Bone marrow (tissue), 2 donors: ENCODE measurements around the gene IGF1R.

Experiments used
- DNase-seq, 2 donors: peaks; one replicate each; lab custom pipeline; 2025; lab: John Stamatoyannopoulos, UW

Gene IGF1R

DNA sequence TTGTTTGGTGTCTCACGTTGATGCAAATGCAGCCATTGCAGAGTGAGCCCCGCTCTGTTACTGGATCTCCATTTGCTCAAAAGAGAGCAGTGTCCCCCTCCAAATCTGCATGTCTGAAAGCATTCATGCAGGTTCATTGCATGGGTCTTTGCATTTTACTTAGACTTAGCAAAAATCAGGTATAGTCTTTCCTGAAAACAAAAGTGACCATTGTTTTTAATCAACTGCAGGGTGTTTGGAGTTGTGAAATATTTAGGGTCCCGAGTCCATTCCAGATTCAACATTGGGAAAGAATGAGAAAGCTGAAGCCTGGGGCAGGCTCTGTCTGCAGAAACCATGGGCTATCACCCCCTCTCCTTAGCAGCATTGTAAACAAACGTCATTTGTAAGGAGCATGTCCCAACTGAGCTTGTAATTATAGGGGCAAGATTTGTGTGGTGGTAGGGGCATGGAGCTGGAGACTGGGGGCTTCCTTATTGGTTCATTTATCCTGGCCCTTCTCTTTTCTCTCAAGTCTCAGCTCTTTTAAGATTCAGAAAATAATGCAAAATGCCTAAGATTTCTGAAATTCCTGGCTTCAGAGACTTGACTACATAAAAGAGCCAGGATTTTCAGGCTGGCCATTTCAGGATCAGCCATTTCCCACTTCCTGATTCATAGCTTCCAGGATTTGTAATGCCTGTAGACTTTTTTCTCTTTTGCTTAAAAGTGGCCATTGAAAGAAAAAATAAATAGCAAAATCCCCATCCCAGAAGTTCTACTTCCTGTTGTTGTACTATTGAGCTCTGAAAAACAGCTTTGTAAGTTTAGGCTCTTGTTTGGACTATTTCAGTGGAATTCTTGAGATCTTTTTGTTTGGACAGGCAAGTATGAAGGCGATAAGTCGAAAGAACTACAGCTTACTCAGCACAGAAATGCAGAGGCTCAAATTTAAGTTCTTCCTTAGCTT lies 23.0 kb downstream of the IGF1R start:
- no peak for DNase-seq

DNA sequence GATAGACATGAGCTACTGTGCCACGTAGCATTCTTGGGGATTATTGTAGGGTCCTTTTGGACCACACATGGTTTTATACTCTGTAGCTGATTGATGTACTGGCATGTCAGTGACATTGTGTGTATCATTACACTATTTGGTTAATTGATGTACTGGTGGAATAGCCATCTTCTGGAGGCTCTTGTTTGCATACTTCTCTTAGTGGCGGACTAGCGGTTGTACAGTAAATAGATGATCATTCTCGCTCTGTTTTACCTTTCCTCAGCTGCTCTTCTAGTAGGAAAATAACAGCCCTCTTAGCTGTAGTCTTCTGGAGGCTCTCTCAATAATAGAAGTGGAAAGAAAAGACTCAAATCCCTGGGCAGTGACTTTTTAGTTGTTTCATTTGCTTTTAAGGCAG lies 24.8 kb downstream of the IGF1R start:
- no peak for DNase-seq

DNA sequence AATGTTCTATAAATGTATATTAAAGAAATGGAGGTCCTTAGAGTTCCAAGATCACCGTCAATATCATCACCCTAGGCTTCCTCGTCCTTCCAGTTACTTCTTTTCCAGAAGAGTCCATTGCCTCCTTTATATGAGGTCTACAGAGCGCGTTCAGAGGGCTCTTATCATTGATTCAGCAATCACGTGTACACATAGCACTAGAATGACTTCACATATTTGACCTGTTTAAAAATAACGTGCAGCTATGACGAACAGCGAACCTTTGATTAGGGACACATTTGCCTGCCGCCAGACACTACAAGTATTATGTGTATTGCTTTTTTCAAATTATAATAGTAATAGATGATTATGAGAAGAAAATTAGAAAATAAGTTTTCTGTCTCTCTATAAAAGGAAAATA lies 26.0 kb downstream of the IGF1R start:
- DNase-seq = no peak

DNA sequence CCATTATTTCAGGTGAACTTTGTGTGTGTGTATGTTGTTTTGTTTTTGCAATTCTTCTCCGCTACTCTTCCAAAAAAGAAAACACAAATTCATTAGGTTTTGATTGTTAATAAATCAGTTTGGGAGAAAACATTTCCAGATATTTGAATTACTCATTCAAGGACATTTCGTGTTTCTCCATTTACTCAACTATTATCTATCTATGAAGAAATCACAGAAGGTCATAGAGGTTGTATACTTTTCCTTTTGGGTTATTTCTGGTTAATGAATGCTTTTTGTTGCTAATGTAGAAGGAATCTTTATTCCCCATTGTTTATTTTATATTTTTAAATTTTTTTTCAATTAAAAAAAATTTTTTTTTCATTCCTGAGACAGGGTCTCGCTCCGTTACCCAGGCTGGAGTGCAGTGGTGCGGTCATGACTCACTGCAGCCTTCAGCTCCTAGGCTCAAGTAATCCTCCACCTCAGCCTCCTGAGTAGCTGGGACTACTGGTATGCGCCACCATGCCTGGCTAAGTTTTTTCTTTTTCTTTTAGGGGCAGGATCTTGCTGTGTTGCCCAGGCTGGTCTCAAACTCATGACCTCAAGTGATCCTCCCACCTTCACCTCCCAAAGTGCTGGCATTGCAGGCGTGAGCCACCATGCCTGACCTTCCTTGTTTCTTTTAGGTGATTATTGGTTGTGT lies 28.4 kb downstream of the IGF1R start:
- DNase-seq = no peak

DNA sequence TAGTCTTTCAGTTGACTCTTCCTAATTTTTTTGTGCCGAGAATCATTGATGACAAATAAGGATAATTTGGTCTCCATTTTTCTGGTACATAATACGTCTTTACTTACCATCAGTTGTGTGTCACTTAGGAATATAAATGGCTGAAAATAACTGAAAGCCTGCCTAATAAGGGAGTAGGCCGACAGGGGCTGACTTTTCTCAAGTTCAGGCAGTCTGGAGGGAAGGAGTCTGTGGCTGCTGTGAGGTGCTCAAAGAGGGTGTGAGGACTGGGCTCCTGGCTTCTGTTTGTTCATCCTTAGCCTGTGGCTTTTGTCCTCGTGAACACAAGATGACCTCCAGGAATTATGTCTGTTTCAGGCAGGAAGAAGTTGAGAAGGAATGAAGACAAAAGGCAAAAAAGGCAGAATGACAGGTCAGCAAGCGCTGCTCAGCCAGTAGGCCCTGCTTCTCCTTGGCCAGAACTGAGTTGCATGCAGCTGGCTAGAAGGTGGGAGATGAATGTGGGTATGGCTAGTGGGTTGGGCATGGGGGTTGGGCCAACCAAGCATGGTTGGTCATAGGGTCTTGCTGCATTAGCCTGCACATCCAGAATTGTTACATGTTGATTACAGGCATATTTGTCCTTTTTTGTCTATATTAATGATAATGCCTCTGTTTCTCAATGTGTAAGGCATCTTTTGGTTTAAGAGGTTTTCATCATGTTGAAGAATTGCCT lies 29.2 kb downstream of the IGF1R start:
- no peak for DNase-seq

DNA sequence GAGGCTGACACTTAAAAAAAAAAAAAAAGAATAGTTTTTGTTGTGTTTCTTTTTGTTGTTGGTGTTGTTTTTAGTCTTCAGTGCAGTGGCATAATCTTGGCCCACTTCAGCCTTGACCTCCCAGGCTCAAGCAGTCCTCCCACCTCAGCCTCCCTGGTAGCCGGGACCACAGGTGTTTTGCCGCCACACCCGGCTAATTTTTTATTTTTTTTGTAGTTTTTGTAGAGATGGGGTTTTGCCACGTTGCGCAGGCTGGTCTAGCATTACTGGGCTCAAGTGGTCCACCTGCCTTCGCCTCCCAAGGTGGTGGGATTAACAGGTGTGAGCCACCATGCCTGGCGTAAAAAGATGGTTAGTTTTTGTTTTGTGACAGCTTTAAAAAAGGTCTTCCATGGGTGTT lies 30.1 kb downstream of the IGF1R start:
- no peak for DNase-seq

DNA sequence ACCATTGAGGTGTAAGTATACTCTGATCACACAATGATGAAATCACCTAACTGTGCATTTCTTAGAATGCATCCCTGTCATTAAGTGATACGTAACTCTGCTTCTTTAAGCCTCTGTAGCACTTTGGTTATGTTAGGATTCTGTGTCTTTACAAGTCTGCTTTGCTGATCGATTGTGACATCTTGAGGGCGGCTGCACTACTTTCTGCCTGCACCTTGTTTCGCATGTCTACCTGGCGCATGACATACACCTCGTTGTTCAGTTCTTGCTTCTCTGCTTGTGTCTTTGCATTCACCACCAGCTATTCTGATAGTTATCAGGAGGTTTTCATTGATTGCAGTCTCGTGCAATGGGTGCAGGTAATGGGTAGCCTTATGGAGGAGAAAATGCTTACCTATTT lies 32.7 kb downstream of the IGF1R start:
- no peak for DNase-seq

DNA sequence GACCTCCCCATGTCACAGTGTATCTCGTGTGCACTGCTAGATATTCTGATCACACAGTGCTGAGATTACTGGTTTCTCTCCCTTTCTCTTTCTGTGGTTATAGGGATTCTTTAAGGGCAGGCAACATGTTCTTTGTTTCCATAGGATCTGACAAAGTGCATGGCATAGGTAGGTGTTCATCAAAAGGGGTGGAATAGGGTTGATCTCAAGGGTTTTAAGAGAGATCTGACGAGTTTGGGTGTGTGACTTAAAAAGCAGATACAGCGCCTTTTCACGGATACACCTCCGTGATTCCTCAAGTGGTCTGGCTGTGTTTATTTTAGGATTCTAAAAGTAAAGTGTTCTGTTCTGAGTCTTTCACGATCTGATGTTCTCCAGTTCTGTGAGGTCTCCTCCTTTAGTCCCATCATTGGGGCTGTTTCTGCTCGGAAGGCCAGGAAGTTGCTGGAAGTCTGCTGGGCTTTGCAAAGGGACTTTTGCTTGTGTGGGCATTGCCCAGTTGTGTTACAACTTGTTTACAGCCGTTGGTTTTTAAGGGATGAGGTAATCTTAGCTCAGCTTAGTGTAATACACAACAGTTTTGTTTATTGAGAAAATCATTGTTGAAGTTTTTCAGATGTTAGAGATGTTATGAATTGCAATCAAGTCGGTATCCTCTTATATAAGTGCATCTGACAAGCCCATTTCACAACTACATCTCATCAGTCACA lies 34.8 kb downstream of the IGF1R start:
- no peak for DNase-seq

DNA sequence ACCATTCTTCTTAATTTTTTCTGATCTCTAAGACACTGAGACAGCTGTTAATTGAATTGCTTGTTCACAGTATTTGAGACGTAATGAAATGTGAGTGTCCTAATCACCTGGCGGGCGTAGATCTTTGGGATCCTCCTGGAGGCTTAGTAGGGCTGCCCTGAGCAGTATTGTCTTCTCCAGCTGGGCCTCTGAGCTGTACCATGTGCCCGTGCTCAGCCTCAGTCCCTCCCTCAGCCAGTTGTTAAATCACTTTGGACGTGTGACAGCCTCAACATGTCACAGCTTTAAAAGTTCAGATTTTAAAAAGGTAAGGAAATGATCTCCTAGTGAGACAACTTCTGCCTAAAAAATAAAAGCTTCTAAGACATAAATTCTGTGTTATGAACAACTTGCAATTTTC lies 35.5 kb downstream of the IGF1R start:
- DNase-seq = no peak

DNA sequence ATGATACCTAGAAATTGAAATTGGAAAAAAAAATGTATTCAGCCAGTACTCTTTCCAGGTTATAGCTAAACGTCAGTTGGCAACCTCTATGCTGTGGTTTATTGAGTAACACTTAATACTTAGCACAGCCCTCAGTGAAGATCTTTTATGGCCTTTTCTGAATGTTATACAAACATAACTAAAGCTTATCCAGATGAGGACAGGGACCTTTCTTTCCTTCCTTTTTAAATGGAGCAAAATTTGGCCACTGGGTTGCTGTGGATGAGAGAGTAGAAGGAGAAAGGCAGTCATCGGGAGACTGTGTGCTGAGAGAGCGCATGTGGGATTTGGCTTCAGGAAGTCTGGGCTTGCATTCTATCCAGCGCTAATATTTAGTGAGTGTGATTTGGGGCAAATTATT lies 36.1 kb downstream of the IGF1R start:
- no peak for DNase-seq

DNA sequence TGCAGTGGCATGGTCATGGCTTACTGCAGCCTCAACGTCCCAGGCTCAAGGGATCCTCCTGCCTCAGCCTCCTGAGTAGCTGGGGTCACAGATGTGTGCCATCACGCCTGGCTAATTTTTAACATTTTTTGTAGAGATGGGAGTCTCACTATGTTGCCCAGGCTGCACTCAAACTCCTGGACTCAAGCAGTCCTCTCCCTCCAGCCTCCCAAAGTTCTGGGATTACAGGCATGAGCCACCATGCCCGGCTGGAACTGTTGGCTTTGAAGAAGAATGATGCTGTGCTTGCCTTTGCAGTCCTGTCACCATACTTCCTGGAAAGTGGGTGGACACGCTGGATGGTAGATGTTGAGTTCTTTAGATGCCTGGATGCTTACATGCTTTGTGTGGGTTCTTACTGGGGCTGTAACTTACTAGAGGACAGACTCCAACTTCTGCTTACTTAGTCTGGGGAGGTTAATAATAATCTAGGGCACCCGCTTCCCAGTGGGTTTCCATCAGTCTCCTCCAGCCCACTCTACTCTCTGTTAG lies 36.7 kb downstream of the IGF1R start:
- no peak for DNase-seq

DNA sequence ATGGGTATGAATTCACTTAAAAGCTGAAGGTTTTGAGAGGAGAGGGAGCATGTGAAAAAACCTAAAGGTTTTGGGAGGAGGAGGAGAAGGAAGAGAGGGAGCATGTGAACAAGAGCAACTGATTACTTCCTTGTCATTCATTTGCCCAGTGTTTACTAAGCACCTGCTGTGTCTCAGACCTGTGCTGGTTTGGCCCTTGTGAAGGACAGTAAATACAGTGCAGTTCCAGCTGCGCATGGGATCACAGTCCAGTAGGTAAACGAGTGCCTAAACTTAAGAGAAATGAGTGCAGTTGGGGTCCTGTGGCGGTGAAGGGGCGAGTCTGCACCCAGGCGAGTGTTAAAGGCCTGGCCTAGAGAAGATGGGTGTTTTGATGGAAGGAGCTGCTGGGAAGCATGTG lies 38.6 kb downstream of the IGF1R start:
- no peak for DNase-seq

DNA sequence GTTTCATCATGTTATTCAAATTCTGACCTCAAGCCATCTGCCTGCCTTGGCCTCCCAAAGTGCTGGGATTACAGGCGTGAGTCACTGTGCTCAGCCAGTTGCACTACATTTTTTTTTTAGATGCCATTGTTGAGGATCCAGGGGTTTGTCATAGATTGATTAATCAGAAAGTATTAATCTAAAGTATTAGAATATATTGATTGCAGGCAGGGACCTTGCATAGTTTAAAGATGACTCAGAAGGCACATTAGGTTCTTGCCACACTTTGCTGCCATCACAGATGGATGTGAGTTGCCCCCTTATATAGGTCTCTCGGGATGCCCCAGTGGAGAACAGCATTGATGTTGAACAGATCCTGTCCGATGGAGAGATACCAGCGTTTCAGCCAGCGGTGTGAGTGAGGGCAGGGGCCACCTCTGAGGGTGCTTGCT lies 41.1 kb downstream of the IGF1R start:
- no peak for DNase-seq

DNA sequence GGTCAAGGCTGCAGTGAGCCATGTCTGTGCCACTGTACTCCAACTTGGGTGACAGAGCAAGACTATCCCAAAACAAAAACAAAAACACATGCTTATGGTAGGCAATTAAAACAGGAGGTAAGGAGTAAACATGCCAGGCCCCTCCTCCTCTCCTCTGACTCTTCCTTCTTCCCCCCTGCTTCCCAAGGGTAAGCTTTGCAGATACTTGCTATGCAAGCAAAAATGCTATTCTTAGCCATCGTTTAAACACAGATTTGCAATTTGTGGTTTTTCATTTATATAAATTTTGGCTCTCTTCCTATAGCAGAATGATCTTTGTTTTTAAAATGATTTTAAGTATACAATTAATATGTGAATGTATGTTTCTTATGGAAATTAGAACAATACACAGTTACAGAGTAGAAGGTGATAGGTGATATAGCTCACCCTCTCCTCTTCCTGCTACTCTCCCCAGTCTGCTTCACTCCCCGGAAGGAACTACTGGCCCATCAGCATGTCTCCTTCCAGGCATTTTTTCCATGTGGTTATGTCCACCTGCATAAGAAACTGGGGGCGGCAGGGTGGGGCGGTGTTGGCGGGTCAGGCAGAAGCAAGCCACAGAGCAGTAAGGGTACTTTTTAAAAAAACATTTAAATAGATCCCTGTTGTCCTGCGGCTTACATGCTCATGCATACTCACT lies 42.1 kb downstream of the IGF1R start:
- no peak for DNase-seq

DNA sequence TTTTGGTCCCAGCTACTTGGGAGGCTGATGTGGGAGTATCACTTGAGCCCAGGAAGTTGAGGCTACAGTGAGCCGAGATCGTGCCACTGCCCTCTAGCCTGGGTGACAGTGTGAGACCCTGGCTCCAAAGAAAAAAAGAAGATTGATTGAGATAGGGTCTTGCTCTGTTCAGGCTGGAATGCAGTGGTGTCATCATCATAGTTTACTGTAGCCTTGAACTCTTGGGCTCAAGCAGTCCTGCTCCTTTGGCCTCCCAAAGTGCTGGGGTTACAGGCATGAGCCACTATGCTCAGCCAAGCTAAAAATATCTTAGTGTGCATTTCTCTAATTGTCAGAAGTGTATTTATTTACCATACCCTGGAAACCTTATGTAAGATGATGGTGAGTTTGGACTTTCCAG lies 43.9 kb downstream of the IGF1R start:
- DNase-seq = no peak

DNA sequence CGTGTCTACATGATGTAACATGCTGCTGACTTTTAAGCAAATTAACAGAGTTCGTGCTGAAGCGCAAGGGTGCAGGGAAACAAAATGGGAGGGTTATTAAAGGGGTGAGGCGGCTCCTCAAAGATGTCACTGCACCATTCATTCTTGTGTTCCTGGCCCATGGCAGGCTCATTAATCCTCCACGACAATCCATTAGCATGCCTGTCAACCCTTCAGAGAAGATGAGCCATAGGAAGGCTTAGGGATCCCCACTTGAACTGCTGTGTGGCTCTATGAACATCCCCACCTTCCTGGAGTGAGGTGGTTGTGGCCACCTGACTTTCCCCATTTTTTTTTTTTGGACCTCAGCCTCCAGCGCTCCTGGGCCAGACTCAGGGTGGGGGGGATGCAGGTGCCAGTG lies 45.8 kb downstream of the IGF1R start:
- no peak for DNase-seq

DNA sequence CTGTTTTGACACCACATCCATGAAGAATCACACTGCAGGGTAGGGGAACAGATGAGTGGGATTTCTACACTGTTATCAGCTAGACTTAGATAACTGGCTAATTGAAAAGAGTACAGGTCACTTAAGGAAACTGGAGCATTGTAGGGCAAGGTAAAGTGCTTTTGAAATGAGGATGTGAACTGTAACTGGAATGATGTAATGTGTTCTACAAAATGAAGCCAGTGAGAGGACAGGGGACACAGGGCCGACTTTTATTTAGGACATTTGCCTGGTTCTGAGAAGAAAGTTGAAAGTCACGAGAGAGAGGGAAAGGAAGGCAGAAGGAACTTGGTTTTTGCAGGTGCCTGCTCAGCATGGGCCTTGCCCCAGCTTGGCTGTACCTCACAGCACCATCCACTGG lies 50.5 kb downstream of the IGF1R start:
- no peak for DNase-seq

DNA sequence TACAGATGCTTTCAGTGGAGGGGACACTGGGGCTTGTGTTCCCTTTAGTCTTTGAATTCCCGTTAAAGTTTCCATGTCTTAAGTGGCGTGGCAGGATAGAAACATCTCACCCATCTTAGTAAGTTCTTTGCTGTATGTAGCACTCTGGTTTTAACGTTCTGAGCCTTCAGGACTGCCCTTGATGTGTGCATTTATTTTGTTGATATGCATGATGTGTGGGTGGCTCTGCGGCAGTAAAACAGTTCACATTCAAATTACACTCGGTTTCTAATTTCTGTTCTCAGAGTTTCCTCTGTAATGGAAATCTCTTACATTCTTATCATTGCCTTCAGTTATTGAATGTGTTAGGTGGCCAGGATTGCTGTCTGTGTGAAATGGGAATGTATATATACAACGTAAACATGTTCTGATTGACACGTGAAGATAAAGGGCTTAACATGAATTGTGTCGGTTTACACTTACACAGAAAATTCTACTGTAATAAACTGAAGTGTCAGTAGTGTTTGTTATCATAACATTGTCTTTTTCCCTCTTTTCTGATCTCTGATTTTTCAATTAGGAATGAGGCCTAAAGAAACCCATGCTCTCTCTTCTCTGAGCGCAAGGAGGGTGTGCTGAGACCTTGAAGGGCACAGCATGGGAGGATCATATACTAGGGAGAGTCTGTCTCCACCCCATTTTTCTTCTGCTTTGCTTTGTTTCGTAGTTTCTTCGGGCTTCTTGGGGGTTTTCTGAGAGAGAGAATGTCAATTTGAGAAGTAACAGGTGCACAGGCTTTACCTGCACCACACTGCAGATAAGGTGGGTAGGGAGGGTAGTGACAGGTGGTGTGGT lies 51.5 kb downstream of the IGF1R start:
- no peak for DNase-seq

DNA sequence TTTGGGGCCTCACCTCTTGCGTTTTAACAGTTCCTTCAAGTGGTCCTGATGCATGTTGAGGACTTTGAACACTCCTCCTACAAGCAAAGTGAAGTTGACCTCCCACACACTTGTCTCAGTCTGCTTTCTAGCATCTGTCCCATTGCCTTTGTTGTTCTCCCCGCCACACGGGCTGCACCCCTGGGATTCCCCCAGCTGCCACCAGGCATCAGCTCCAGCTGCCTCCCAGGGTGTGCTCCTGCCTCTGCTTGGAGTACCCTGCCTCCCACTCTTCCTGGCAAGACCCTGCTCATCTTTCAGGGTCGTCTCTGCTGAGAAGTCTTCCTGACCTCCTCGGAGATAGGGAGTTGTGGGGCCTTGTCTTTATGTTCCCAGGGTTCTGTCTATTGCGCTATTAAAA lies 52.2 kb downstream of the IGF1R start:
- DNase-seq = no peak

DNA sequence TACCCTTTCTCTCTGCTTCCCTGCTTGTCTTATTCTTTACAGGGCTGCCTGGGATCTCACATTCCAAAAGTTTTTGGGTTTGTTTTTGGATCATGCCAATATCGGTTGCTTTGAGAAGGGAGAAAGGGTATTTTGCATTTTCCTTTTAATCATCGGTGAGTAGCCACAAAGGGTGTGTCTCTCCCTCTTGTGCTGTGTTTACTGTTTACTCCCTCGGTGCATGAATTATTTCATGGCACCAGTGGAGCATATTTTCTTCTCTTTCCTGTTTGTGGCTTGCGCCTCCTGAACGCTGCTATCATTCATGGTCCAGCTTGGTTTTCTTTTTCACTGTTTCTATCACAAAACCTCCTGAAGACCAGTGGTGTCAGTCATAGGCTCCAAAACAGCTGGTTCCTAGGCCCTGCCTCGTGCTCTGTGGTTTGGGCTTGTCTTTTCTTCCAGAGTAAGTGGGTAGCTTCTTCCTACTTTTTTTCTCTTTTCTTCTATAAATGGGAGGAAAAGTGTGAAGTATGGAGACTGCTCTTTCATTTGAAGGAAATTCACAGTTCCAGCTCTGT lies 54.9 kb downstream of the IGF1R start:
- no peak for DNase-seq
